ENCODE measurements around the gene NAA80.
A peak's percentile ranks its signal among the peaks of the same experiment; 100 is the strongest.

The NAA80 gene

GRCh38 chr3:50270422-50271224 is 28.6 kb downstream of the NAA80 start:
- Histone ChIP-seq H3K9ac (ENCODE audit: low read depth, low read length) (no peak overlapping the region), H3K27me3 (ENCODE audit: insufficient read depth, low read length) (peaks cover 28% of the 10 kb centered on the region), H3K27ac (ENCODE audit: low read length) (no peak overlapping the region), H3K4me1 (ENCODE audit: insufficient read depth, low read length) (peaks cover 20% of the 10 kb centered on the region; the same call in 1 of the 2 replicates), H3K36me3 (ENCODE audit: insufficient read depth, low read depth, low read length) (no peaks in the 10 kb centered on the region), H3K9me3 (ENCODE audit: insufficient read depth, low read depth, low read length) (no peaks in the 10 kb centered on the region), H3K4me3 (ENCODE audit: low read length) (no peak overlapping the region)

GRCh38 chr3:50269977-50270413 is 29.2 kb downstream of the NAA80 start:
- no peak overlapping the region for H3K27ac ChIP-seq (ENCODE audit: low read length)
- peaks cover 26% of the 10 kb centered on the region; the same call in 1 of the 2 replicates for H3K4me1 ChIP-seq (ENCODE audit: insufficient read depth, low read length)
- H3K9ac ChIP-seq (ENCODE audit: low read depth, low read length) = no peak overlapping the region
- H3K4me3 ChIP-seq (ENCODE audit: low read length) = no peak overlapping the region
- no peaks in the 10 kb centered on the region for H3K9me3 ChIP-seq (ENCODE audit: insufficient read depth, low read depth, low read length)
- H3K27me3 ChIP-seq (ENCODE audit: insufficient read depth, low read length) = peaks cover 22% of the 10 kb centered on the region
- no peaks in the 10 kb centered on the region for H3K36me3 ChIP-seq (ENCODE audit: insufficient read depth, low read depth, low read length)

- 0 out of 2 replicates have a peak overlapping the region, but pooled peaks have one; percentile 2 for H3K9ac ChIP-seq (ENCODE audit: low read depth, low read length)
These were observed 29.7 kb downstream of the NAA80 start for GRCh38 chr3:50269460-50269859.

GRCh38 chr3:50268703-50269451 is 30.3 kb downstream of the NAA80 start, which contains the start of gene SEMA3B:
SEMA3B (plus strand) TSS chr3:50269147; CDS start chr3:50269241, 94 bp downstream.
- no peaks in the 10 kb centered on the region for H3K9me3 ChIP-seq (ENCODE audit: insufficient read depth, low read depth, low read length)
- no peak within 1 kb of the TSS for H3K4me3 ChIP-seq (ENCODE audit: low read length)
- peaks cover 32% of the 10 kb centered on the region; the same call in 1 of the 2 replicates for H3K4me1 ChIP-seq (ENCODE audit: insufficient read depth, low read length)
- no peak within 1 kb of the TSS for H3K27ac ChIP-seq (ENCODE audit: low read length)
- 0 out of 2 replicates have a peak within 1 kb of the TSS, but pooled peaks have one; percentile 2 for H3K9ac ChIP-seq (ENCODE audit: low read depth, low read length)
- peaks cover 10% of the 10 kb centered on the region for H3K27me3 ChIP-seq (ENCODE audit: insufficient read depth, low read length)
- no peaks in the 10 kb centered on the region for H3K36me3 ChIP-seq (ENCODE audit: insufficient read depth, low read depth, low read length)

More at GRCh38 chr3:50269460-50269859, 29.7 kb downstream of the NAA80 start:
- Histone ChIP-seq H3K4me3 (ENCODE audit: low read length) (no peak overlapping the region), H3K27me3 (ENCODE audit: insufficient read depth, low read length) (peaks cover 16% of the 10 kb centered on the region), H3K36me3 (ENCODE audit: insufficient read depth, low read depth, low read length) (no peaks in the 10 kb centered on the region), H3K9me3 (ENCODE audit: insufficient read depth, low read depth, low read length) (no peaks in the 10 kb centered on the region), H3K27ac (ENCODE audit: low read length) (no peak overlapping the region), H3K4me1 (ENCODE audit: insufficient read depth, low read length) (peaks cover 27% of the 10 kb centered on the region; the same call in 1 of the 2 replicates)

GRCh38 chr3:50268276-50268675 is 30.9 kb downstream of the NAA80 start:
- no peak overlapping the region for H3K27ac ChIP-seq (ENCODE audit: low read length)
- no peak overlapping the region for H3K4me3 ChIP-seq (ENCODE audit: low read length)
- peaks cover 4% of the 10 kb centered on the region for H3K27me3 ChIP-seq (ENCODE audit: insufficient read depth, low read length)
- peaks cover 32% of the 10 kb centered on the region; the same call in 1 of the 2 replicates for H3K4me1 ChIP-seq (ENCODE audit: insufficient read depth, low read length)
- no peaks in the 10 kb centered on the region for H3K9me3 ChIP-seq (ENCODE audit: insufficient read depth, low read depth, low read length)
- no peaks in the 10 kb centered on the region for H3K36me3 ChIP-seq (ENCODE audit: insufficient read depth, low read depth, low read length)
- no peak overlapping the region for H3K9ac ChIP-seq (ENCODE audit: low read depth, low read length)

GRCh38 chr3:50267280-50267913 is 31.8 kb downstream of the NAA80 start:
- peaks cover 32% of the 10 kb centered on the region; the same call in 1 of the 2 replicates for H3K4me1 ChIP-seq (ENCODE audit: insufficient read depth, low read length)
- H3K27me3 ChIP-seq (ENCODE audit: insufficient read depth, low read length) = no peaks in the 10 kb centered on the region
- H3K9me3 ChIP-seq (ENCODE audit: insufficient read depth, low read depth, low read length) = no peaks in the 10 kb centered on the region
- H3K27ac ChIP-seq (ENCODE audit: low read length) = no peak overlapping the region
- H3K9ac ChIP-seq (ENCODE audit: low read depth, low read length) = no peak overlapping the region
- H3K36me3 ChIP-seq (ENCODE audit: insufficient read depth, low read depth, low read length) = no peaks in the 10 kb centered on the region
- H3K4me3 ChIP-seq (ENCODE audit: low read length) = no peak overlapping the region

- no peaks in the 10 kb centered on the region for H3K9me3 ChIP-seq (ENCODE audit: insufficient read depth, low read depth, low read length)
- no peak overlapping the region for H3K27ac ChIP-seq (ENCODE audit: low read length)
- H3K4me1 ChIP-seq (ENCODE audit: insufficient read depth, low read length) = peaks cover 32% of the 10 kb centered on the region; the same call in 1 of the 2 replicates
- H3K9ac ChIP-seq (ENCODE audit: low read depth, low read length) = no peak overlapping the region
- H3K4me3 ChIP-seq (ENCODE audit: low read length) = no peak overlapping the region
- no peaks in the 10 kb centered on the region for H3K36me3 ChIP-seq (ENCODE audit: insufficient read depth, low read depth, low read length)
- H3K27me3 ChIP-seq (ENCODE audit: insufficient read depth, low read length) = no peaks in the 10 kb centered on the region
These were observed 32.4 kb downstream of the NAA80 start for GRCh38 chr3:50266836-50267235.

GRCh38 chr3:50266017-50266416 is 33.2 kb downstream of the NAA80 start:
- H3K9ac ChIP-seq (ENCODE audit: low read depth, low read length) = no peak overlapping the region
- no peak overlapping the region for H3K27ac ChIP-seq (ENCODE audit: low read length)
- H3K4me3 ChIP-seq (ENCODE audit: low read length) = no peak overlapping the region
- H3K4me1 ChIP-seq (ENCODE audit: insufficient read depth, low read length) = peaks cover 37% of the 10 kb centered on the region
- no peaks in the 10 kb centered on the region for H3K9me3 ChIP-seq (ENCODE audit: insufficient read depth, low read depth, low read length)
- no peaks in the 10 kb centered on the region for H3K27me3 ChIP-seq (ENCODE audit: insufficient read depth, low read length)
- no peaks in the 10 kb centered on the region for H3K36me3 ChIP-seq (ENCODE audit: insufficient read depth, low read depth, low read length)

- peaks cover 42% of the 10 kb centered on the region for H3K4me1 ChIP-seq (ENCODE audit: insufficient read depth, low read length)
- no peaks in the 10 kb centered on the region for H3K36me3 ChIP-seq (ENCODE audit: insufficient read depth, low read depth, low read length)
- no peaks in the 10 kb centered on the region for H3K27me3 ChIP-seq (ENCODE audit: insufficient read depth, low read length)
- H3K9ac ChIP-seq (ENCODE audit: low read depth, low read length) = peak overlapping the region; percentile 17; the same call in 1 of the 2 replicates
- H3K4me3 ChIP-seq (ENCODE audit: low read length) = no peak overlapping the region
- H3K9me3 ChIP-seq (ENCODE audit: insufficient read depth, low read depth, low read length) = no peaks in the 10 kb centered on the region
- peak overlapping the region; percentile 28 for H3K27ac ChIP-seq (ENCODE audit: low read length)
These were observed 33.6 kb downstream of the NAA80 start for GRCh38 chr3:50265571-50265970.

GRCh38 chr3:50264964-50265485 is 34.2 kb downstream of the NAA80 start:
- H3K27ac ChIP-seq (ENCODE audit: low read length) = peak overlapping the region; percentile 28
- peaks cover 45% of the 10 kb centered on the region for H3K4me1 ChIP-seq (ENCODE audit: insufficient read depth, low read length)
- H3K4me3 ChIP-seq (ENCODE audit: low read length) = no peak overlapping the region
- H3K36me3 ChIP-seq (ENCODE audit: insufficient read depth, low read depth, low read length) = no peaks in the 10 kb centered on the region
- no peaks in the 10 kb centered on the region for H3K9me3 ChIP-seq (ENCODE audit: insufficient read depth, low read depth, low read length)
- H3K9ac ChIP-seq (ENCODE audit: low read depth, low read length) = peak overlapping the region; percentile 17; the same call in 1 of the 2 replicates
- H3K27me3 ChIP-seq (ENCODE audit: insufficient read depth, low read length) = no peaks in the 10 kb centered on the region

GRCh38 chr3:50264383-50264963 is 34.7 kb downstream of the NAA80 start:
- Histone ChIP-seq H3K4me1 (ENCODE audit: insufficient read depth, low read length) (peaks cover 41% of the 10 kb centered on the region), H3K27ac (ENCODE audit: low read length) (peak overlapping the region; percentile 55), H3K9me3 (ENCODE audit: insufficient read depth, low read depth, low read length) (no peaks in the 10 kb centered on the region), H3K9ac (ENCODE audit: low read depth, low read length) (peak overlapping the region; percentile 71), H3K4me3 (ENCODE audit: low read length) (peak overlapping the region; percentile 27; the same call in 1 of the 2 replicates), H3K36me3 (ENCODE audit: insufficient read depth, low read depth, low read length) (no peaks in the 10 kb centered on the region), H3K27me3 (ENCODE audit: insufficient read depth, low read length) (no peaks in the 10 kb centered on the region)
